Ishikawa (cell line): ENCODE measurements around the gene LCP2.

Experiments used
- CEBPB ChIP-seq: IDR thresholded peaks from 2 replicates; pipeline ENCODE4 v1.6.1; 2012
- CREB1 ChIP-seq: IDR thresholded peaks from 2 replicates; pipeline ENCODE4 v1.6.1; 2012; ENCODE audit warnings: low read depth
- EGR1 ChIP-seq: IDR thresholded peaks from 2 replicates; pipeline ENCODE4 v1.6.1; 2012
- EP300 ChIP-seq: IDR thresholded peaks from 2 replicates; pipeline ENCODE4 v1.6.1; 2012; ENCODE audit warnings: borderline replicate concordance
- FOXM1 ChIP-seq: IDR thresholded peaks from 2 replicates; pipeline ENCODE4 v1.6.1; 2012; ENCODE audit warnings: low read depth, borderline replicate concordance
- NFIC ChIP-seq: IDR thresholded peaks from 2 replicates; pipeline ENCODE4 v1.6.1; 2012
- RAD21 ChIP-seq: IDR thresholded peaks from 2 replicates; pipeline ENCODE4 v1.6.1; 2012; ENCODE audit warnings: low read depth
- REST ChIP-seq: IDR thresholded peaks from 2 replicates; pipeline ENCODE4 v1.6.1; 2012; ENCODE audit warnings: low read depth, mild to moderate bottlenecking
- TAF1 ChIP-seq: IDR thresholded peaks from 2 replicates; pipeline ENCODE4 v1.6.1; 2012; ENCODE audit warnings: low read depth, mild to moderate bottlenecking
- TCF12 ChIP-seq: IDR thresholded peaks from 2 replicates; pipeline ENCODE4 v1.6.1; 2012; ENCODE audit warnings: low read depth
- TEAD4 ChIP-seq: IDR thresholded peaks from 2 replicates; pipeline ENCODE4 v1.6.1; 2012
- USF1 ChIP-seq: IDR thresholded peaks from 2 replicates; pipeline ENCODE4 v1.6.1; 2012
- YY1 ChIP-seq: IDR thresholded peaks from 2 replicates; pipeline ENCODE4 v1.6.1; 2012; ENCODE audit warnings: low read depth
- ZBTB7A ChIP-seq: IDR thresholded peaks from 2 replicates; pipeline ENCODE4 v1.6.1; 2012; ENCODE audit warnings: low read depth
- TF ChIP-seq, protein P1 (sequence below): IDR thresholded peaks from 2 replicates; pipeline ENCODE4 v1.6.1; 2012

LCP2 gene

DNA sequence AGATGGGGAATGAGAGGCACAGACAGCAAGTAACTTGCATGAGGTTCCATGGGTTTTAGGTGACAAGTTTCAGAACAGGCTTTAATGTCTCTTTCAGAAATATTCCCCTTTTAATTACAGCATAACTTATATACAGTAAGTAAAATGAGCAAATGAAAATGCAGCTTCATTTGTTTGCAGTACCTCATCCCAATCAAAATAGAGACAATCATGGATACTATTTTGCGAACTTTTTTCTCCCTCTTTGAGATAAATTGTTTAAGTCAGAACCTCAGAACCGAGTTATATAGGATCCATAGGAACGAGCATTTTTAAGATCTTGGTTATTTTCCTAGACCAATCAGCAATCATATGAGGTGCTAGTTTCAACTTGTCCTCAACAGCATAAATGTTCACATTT, 3.5 kb downstream of the LCP2 start:
- no peak for TF ChIP-seq TEAD4
- TF ChIP-seq REST = no peak
- TF ChIP-seq, protein P1, sequence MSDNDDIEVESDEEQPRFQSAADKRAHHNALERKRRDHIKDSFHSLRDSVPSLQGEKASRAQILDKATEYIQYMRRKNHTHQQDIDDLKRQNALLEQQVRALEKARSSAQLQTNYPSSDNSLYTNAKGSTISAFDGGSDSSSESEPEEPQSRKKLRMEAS = no peak
- no peak for TF ChIP-seq EGR1
- TF ChIP-seq TAF1 = no peak
- no peak for TF ChIP-seq RAD21
- no peak for TF ChIP-seq CREB1
- TF ChIP-seq EP300 = no peak
- TF ChIP-seq CEBPB = no peak
- TF ChIP-seq TCF12 = no peak
- no peak for TF ChIP-seq NFIC
- no peak for TF ChIP-seq FOXM1
- TF ChIP-seq ZBTB7A = no peak
- TF ChIP-seq YY1 = no peak
- TF ChIP-seq USF1 = no peak

- no peak for TF ChIP-seq TAF1
- TF ChIP-seq YY1 = no peak
- no peak for TF ChIP-seq CEBPB
- no peak for TF ChIP-seq REST
- TF ChIP-seq EGR1 = no peak
- TF ChIP-seq, protein P1 = no peak
- TF ChIP-seq RAD21 = no peak
- TF ChIP-seq ZBTB7A = no peak
- TF ChIP-seq NFIC = no peak
- TF ChIP-seq TEAD4 = no peak
- TF ChIP-seq EP300 = no peak
- no peak for TF ChIP-seq USF1
These were observed 4.3 kb downstream of the LCP2 start for GRCh38 chr5:170293273-170293672.

DNA sequence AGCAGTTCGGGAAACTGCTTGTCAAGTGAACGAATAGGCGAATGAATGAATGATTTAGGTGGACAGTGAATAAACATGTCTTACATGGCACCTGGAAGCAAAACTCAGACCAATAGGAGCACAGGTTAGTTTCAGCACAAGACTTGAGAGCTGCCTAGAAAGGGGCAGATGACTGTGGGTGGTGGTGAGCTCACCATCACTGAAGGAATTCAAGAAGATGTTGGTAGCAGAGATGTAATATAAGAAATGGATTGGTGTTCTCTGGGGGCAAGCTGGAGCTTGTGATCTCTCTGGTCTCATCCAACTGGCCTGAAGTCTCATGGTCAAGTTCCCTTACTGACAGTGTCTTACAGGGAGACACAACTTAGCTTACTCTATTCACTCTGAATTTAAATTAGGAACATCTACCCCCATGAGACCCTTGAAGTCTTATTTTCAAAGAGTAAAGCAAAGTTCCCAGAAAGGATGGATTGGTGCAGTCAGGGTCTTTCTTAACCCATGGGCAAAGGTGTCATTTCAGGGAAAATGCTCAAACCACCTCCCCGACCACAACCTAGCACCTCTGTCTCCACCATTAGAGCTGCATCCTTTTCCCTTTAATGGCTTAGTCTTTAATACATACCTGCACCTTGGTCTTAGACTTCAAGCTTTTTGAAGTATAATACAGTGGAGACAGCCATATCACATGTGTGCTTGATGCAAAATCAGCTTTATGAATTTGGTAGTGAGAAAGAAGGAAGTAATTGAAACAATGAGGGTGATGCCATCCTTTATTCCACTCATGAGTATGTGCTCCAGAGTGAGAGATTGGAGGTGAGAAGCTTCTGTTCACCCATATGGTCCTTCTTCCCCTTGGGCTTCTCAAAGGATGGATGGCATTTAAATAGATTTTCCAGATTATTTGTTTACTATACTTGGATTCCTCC, 5.1 kb downstream of the LCP2 start:
- TF ChIP-seq USF1 = no peak
- TF ChIP-seq TEAD4 = no peak
- TF ChIP-seq, protein P1 = no peak
- no peak for TF ChIP-seq NFIC
- no peak for TF ChIP-seq TCF12
- TF ChIP-seq TAF1 = no peak
- TF ChIP-seq REST = no peak

DNA sequence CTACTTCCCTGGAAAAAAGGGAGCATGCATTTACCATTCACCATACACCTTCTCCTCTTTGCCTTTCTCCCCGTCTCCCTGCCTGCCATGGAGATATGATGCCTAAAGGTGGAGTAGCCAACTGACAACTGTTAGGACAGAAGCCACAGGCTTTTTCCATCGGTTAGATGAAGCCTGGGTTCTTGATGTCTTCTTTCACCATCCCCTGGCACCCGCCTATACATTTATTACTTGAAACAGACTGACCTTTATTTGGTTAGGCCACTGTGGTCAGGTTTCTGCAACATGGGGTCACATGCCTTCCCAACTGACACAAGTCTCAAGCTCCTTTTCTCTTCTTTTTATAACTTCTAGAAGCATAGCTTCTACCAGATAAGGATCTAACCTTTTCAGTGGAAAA, 7.1 kb downstream of the LCP2 start:
- no peak for TF ChIP-seq YY1
- TF ChIP-seq EP300 = no peak
- no peak for TF ChIP-seq REST
- no peak for TF ChIP-seq CEBPB
- TF ChIP-seq TAF1 = no peak
- TF ChIP-seq CREB1 = no peak
- TF ChIP-seq NFIC = no peak
- no peak for TF ChIP-seq TEAD4
- TF ChIP-seq, protein P1 = no peak
- no peak for TF ChIP-seq USF1
- no peak for TF ChIP-seq EGR1
- TF ChIP-seq ZBTB7A = no peak
- no peak for TF ChIP-seq TCF12
- TF ChIP-seq RAD21 = no peak
- TF ChIP-seq FOXM1 = no peak
